Globus pallidus (tissue), 1 donor: ENCODE results near the gene GNG4.

Experiments used
- DNase-seq: peaks from one replicate; pipeline ENCODE4 v3.0.0-alpha.2; 2015; ENCODE audit warnings: low spot score

Gene GNG4

DNA sequence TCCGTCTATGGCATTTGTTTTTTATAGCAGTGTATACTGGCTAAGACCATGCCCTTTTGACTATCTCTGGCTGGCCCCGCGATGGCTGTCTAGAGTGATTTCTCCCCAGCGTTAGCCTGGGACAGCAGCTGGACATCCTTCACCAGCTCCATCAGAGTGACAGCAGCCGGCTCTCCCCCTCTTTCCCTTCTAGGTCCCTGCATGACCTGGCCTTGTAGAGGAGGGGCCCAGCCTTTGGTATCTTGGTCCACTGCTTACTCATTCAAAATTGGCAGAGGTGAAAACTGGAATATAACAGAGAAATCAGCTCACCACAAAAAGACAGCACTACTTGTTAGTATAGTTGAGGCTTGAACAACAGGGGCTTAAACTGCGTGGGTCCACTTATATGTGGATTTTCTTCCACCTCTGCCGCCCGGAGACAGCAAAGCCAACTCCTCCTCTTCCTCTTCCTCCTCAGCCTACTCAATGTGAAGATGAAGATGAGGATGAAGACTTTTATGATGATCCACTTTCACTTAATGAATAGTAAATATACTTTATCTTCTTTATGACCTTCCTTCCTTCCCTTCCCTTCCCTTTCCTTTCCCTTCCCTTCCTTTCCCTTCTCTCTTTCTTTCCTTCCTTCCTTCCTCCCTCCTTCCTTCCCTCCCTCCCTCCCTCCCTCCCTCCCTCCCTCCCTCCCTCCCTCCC lies 116.0 kb downstream of the GNG4 start:
- DNase-seq, result no peak

DNA sequence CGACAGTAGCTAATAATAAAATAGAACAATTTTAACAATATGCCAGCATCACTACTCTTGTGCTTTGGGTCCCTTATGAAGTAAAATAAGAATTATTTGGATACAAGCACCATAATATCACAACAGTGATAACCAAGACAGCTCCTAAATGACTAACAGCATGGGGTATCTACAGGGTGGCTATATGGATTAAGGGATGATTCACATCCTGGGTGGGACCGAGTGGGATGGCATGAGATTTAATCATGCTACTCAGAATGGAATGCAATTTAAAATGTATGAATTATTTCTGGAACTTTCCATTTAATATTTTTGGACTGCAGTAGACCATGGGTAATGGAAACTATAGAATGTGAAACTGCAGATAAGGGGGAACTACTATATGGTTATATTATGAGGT lies 117.2 kb downstream of the GNG4 start:
- DNase-seq, result no peak

DNA sequence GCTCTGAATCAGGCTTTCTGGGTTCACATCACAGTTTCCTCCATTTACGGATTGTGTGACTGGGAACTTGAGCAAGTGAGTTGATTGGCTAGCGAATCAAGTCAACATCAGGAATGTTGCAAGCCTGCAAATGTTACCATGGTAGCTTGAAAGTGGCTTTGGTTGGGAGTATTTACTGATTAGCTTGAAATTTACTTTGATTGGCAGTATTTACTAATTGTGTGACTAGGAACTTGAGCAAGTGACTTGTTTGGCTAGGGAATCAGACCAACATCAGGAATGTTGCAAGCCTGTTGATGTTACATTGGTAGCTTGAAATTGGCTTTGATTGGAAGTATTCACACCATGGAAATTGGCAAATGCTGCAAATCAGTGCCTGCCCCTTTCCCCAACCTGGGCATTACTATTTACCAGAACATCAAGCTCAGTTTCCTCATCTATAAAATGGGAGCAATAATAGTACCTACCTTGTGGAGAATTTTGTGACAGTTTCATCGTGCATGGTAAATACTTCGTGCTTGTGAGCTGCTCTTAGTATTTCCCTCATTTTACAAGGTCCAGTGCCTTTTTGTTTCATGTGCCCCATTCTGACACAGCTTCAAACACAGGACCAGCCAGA lies 122.3 kb downstream of the GNG4 start:
- DNase-seq, result no peak

DNA sequence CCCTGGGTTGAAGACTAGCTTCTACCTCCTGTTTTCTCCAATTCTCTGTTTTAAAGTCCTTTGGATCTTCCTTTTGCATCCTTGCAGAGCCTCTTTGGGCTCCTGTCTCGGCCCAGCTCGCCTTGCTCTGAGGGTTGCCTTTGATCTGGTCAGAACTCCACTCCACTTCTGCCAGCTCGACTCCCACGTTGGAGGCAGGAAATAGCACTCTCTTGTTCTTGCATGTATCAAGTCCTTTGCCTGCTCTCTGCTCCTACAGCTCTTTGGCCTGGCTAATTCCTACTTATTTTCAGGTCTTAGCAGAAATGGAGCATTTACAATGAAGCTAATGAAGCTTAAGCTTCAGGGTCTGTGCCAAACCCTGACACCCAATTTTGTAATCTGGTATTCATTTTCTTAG lies 124.3 kb downstream of the GNG4 start:
- DNase-seq, result no peak

DNA sequence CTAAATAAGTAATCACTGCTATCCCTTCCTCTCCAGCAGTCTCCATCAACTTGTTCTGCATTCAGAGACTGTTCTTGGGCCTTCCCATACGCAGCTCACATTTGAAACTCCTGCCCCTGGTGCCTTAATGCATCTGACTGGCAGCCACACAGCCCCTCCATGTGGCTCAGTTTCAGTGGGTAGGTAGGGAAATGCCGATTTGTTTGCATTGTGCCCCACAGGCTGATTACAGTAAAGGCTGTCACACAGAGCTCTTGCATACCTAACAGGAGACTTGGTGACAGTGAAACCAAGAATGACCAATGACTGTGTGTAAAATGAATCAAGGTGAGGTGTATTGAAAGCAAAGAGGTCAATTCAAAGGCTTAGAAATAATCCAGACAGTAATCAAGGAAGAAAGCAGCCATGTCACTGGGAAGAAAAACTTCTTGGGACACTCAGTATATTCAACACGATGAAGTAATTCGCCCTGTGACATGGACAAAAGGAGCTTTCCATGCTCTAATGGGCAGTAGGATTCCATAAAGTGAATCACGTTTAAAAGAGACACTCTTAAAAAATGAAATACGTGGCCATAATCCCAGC lies 132.6 kb downstream of the GNG4 start:
- no peak for DNase-seq

DNA sequence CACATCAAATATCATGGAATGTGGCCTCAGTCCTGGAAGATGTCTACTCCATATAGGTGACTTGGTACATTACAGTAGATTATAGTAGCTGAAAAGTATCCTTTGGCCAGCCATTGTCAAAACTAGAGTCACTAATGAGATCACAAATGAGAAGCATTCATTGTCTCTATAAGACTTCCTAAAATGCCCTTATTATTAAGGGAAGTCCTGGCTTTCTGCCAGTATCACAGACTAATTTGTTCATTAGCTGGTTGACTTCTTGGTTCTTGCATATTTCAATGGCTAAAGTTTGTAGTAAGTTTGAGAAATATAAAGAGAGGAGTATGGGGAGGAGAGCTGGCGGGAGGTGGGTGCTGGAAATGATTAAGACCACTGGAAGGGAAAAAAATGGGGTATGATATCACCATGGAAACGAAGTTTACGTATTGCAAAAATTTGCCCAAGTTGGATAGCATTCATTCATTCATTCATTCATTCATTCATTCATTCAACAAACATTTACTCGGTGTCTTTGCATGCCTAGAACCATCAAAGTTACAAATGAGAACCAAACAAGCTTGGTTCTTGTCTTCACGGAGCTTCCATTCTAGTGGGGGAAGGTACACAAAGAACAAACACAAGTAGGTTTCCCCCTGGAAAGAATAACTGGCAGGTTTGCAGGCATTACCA lies 133.6 kb downstream of the GNG4 start:
- DNase-seq, result no peak

DNA sequence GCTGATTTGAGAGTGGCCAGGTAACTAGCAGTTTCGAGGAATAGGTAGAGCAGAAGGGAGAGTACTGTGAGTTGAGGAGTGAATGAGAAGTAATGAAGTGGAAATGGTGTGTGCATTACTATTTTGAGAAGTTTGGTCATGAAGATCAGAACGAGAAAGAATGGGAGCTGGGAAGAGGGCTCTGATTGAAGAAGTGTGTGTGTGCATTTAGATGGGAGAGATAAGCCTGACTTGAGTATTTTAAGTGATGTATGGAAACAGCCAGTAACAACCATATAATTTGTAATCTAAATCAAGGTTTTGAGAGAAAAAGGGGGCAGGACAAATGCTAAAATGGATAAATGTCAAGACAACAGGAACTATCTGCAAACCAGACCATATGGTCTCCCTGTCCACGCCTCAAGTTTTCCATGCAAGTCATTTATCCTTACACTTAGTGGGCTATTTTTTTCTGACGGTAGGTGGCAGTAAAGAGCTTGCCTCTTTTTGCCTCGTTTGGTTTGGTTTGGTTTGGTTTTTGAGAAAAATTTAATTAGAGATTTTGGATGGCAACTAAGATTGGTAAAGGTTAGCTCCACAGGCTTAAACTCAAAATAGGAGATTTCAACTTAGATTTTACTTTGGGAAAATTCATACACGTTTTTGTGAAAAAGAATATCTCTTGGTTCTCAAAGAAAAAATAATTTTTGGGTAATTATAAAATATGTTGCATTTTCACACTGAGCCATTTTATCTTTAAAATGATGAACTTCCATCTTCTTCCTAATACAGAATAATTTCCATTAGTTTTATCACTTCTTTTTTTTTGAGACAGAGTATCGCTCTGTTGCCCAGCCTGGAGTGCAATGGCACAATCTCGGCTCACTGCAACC lies 135.9 kb downstream of the GNG4 start:
- peak; percentile 58 for DNase-seq

DNA sequence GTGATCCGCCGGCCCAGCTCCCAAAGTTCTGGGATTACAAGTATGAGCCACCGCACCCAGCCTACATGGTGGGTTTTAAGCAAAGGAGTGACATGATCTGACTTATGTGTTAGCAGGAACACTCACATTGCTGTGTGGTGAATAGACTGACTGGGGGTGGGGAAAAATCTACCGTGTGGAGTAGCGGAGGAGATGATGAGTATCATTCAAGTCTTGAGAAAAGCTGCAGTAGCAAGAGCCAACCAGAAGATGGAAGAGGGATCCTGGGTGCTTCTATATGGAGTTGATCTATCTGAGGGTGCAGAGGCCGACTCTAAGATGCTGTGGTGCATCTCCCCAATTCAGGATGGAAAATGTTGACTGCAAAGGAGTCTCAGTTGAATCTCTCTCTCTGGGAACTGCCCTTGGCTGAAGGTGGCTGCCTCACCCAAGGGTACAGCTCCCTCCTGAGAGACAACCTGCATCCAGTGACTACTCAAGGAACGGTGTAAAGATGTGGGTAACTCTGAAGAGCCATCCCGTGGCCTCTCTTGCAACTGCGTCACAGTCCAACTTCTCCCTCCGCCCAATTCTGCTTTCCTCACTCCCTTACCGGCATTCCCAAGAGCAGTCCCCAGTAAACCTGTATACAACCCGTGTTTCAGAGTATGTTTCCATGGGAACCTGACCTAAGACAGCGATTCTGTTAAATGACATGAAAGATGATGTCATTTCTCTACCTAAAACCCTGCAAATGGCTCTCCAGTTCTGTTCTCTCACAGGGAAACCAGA lies 137.9 kb downstream of the GNG4 start:
- no peak for DNase-seq

DNA sequence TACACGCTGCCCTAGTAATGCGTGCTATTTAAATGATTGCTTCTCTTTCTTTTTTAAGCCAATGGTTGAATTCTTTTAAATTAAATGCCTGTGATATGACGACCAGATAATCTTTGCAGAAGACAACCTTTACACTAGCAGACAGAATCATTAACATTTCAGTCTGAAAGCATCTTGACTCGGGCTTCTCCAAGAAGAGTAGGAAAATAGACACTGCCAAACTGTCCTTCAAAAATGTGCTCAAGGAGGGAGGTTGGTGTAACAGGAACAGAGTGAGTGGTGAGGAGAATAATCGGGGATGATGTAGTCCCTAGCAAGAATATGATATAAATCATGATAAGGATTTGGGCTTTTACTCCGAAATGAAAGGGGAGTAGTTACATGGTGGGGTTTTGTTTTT lies 138.8 kb downstream of the GNG4 start:
- no peak for DNase-seq

DNA sequence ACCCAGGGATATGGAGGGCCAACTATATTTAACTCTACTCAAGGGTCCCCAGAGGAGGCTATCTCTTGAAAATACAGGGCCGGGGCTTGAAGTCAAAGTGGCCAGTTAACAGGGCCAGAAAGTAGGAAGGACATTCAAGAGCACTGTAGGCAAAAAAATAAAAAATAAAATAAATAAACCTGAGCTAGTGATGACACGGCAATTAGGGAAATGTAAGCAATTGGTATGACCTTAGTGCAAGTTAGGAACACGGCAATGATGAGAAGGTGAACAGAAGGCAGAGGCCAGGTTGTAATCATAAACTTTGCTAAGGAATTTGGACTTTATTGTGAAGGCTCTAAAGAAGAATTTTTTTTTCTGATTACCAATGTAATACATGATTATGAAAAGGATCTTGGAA lies 142.0 kb downstream of the GNG4 start:
- no peak for DNase-seq

DNA sequence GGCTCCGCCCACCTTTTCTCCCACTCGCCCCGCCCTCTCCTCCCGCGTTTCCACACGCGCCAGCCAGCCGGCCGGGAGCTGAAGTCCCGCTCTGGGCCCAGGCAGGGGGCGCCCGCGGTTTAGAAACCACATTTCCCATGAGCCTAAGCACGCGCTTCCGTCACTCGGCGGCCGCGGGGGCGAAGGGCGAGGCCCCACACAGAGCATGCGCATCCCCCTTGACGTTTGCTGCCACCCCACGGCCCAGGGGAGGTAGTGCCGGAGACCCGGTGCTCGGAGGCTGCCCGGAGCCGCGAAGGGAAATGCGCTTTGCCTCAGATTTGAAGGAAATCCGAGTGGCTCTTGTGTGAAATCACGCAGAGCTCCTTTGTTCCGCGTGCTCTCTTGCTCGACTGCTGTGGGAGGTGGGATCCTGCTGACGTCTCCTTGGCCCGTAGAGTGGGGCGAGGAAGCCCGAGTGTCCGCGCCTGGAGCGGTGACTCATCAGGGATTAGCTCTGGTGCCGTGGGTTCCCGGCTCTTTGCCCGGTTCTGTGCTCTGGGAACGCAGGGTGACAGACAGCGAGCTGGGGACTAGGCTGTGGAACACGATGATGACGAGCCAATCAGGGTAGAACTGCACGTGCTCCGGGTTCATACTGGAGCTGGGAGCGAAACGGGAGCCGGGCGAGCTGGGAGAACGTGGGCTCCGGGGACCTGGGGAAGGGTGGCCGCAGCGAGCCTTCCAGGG lies 144.9 kb downstream of the GNG4 start:
- DNase-seq, result peak; percentile 99

DNA sequence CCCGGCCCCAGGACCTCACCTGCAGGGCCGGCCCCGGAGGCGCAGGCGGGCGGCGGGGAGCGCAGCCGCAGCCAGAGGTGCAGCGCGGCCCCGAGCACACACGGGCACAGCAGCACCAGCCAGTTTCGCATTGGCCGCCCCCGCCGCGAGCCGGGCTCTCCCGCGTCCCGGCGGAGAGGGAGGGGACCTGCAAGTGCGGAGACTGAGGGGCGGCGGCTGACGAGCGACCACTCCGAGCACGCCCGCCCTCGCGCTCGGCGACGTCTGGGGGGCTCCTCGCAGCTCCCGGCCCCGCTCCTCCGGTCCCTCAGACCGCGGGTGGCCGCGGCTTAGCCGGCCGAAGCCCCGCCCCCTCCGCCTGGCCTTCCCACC lies 145.5 kb downstream of the GNG4 start, which contains the start of gene B3GALNT2:
B3GALNT2 (minus strand) TSS at position 331 of the 372 bp plus-strand sequence; CDS start at position 131, 200 bp downstream.
- no peak for DNase-seq

DNA sequence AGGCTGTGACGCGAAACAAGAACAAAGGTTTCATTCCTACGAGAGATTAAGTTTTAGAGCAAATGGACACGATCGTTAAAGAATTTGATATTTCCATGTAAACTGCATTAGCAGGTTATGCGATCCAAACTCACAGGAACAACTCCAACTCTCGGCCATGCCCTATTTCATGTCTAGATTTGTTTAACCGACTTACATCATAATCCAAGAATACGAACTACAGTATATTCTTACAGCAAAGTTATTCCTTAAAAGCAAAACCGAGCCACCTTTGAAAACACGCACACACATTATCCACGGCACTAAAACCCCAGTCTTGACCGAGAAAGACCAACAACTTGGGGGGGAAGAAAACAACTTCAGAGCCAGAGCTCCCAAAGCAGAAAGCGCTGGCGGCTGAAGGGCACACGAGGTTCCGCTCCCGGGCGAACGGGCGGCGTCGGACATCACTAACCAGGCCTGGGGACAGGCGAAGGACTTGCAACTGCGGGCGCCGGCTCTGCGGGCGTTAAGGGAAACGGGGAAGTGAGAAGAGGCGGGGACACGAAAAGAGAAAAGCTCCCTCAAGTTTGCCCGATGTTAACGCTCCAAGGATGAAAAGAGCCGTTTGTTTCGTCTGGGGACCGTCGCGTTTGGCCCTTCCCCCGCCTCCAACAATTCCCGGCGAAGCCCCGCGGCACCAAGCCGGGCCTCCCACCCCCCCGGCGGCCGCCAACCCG lies 146.0 kb downstream of the GNG4 start:
- DNase-seq, result peak; percentile 63

DNA sequence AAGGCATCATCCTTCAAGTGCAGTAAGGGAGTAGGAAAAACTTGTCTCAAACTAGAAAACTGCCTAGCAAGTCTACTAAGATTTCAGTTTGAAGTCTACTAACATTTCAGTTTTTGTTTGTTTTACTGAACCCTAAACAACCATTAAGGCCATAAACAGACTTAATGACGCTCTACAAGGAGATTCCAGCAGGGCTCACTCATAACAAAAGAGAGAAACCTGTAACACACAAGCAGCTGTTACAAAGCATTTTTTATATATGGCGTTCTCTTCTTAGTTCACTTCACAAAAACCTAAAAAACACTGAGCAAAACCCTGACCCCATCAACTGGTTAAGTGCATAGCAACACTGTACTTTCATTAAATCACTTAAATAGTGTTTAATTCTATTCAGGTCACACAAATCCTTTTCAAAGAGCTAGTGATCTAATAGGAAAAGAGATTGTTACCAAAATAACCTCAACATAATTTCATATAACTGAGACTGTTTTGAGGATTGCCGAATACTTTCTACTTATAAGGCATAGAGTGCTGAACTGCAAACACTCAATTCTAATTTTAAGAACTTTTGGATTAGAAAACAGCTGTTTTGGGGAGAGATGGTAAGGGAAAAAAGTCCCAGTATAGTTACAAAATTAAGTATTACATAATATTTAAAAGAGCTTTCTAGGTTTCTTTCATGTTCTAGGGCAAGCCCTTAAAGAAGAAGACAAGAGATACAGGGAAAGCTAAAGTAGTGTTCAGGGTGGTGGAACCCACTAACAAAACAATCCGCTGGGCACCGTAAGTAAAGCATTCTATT lies 146.8 kb downstream of the GNG4 start:
- DNase-seq, result peak; percentile 4

DNA sequence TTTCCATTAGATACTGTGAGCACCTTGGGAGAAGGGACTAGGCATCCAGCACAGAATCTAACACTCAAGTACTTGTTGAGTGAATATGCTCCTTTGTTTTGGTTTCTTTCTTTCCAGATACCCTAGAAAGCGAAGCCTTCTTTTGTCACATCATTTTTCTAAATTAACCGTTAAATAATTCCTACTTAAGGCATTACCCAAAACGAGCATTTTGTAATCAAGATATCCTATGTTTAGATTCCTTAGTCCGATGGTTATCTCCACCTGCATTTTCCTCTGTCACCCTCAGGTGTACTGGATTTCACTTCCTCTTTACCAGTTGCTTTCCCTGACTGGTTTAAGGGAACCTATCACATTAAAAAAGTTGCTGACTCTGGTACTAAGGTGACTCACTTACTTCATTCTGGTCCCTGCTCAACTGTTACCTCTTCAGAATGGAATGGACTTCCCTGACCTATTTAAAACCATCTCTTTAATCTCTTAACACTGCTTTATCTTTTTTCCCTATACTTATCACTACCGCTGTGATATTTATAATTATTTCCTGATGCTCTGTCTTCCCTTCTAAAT lies 148.5 kb downstream of the GNG4 start:
- no peak for DNase-seq
